GF-D8 (cell line): ENCODE data around the gene ATAD3B.
A peak's percentile ranks its signal among the peaks of the same experiment; 100 is the strongest.
"Not testable (repeated sequence)": the region's sequence is repeated elsewhere in the genome, so short reads cannot be mapped to it uniquely, and the experiment has no call there.

Experiments used
- DNase-seq: peaks from one replicate; lab custom pipeline; 2025; lab: John Stamatoyannopoulos, UW

The ATAD3B gene

GRCh38 chr1:1471389-1472052, at the start of gene ATAD3B:
ATAD3B (plus strand) TSS chr1:1471765; CDS start chr1:1471885, 120 bp downstream.
- DNase-seq = peak; percentile 62

- DNase-seq = no peak
These were observed 49.6 kb upstream of the ATAD3B start for GRCh38 chr1:1421907-1422464.

- DNase-seq = no peak
These were observed 48.9 kb upstream of the ATAD3B start for GRCh38 chr1:1422465-1423244.

- no peak for DNase-seq
These were observed 48.3 kb upstream of the ATAD3B start for GRCh38 chr1:1423245-1423597.

- no peak for DNase-seq
These were observed 46.9 kb upstream of the ATAD3B start for GRCh38 chr1:1424707-1425106.

- DNase-seq = no peak
These were observed 46.2 kb upstream of the ATAD3B start for GRCh38 chr1:1425426-1425752.

- DNase-seq = no peak
These were observed 45.6 kb upstream of the ATAD3B start for GRCh38 chr1:1425753-1426495.

GRCh38 chr1:1426496-1427105, 45.0 kb upstream of the ATAD3B start:
- no peak for DNase-seq

GRCh38 chr1:1427106-1427819, 44.3 kb upstream of the ATAD3B start:
- no peak for DNase-seq

- no peak for DNase-seq
These were observed 43.8 kb upstream of the ATAD3B start for GRCh38 chr1:1427820-1428148.

GRCh38 chr1:1428174-1428573, 43.4 kb upstream of the ATAD3B start:
- no peak for DNase-seq

GRCh38 chr1:1428967-1429366, 42.6 kb upstream of the ATAD3B start:
- not testable (repeated sequence) for DNase-seq

GRCh38 chr1:1429671-1430073, 41.9 kb upstream of the ATAD3B start:
- DNase-seq = no peak

- no peak for DNase-seq
These were observed 41.2 kb upstream of the ATAD3B start for GRCh38 chr1:1430114-1430982.

- peak; percentile 16 for DNase-seq
These were observed 40.3 kb upstream of the ATAD3B start for GRCh38 chr1:1430992-1431844.

GRCh38 chr1:1431845-1432273, 39.7 kb upstream of the ATAD3B start:
- DNase-seq = peak; percentile 16

- no peak for DNase-seq
These were observed 39.2 kb upstream of the ATAD3B start for GRCh38 chr1:1432274-1432950.

GRCh38 chr1:1432951-1433803, 38.4 kb upstream of the ATAD3B start:
- peak; percentile 66 for DNase-seq
